Choroid plexus epithelial cell (primary cell): ENCODE results near the gene FAM53C.

Experiments used
- DNase-seq: peaks from one replicate; pipeline ENCODE4 v3.0.0-alpha.2; 2010; ENCODE audit warnings: low read depth
- H3K4me3 ChIP-seq: 2 replicates; pipeline ENCODE4 v1.5.1; 2011; ENCODE audit warnings: low read depth, mild to moderate bottlenecking, control low read depth, low read length, moderate library complexity
- CTCF ChIP-seq: conservative IDR thresholded peaks from 2 replicates; pipeline ENCODE4 v1.5.1; 2011; ENCODE audit warnings: low read depth, mild to moderate bottlenecking, control low read depth, inconsistent platforms, low read length, moderate library complexity

Gene FAM53C

GRCh38 chr5:138370537-138370936, 32.5 kb downstream of the FAM53C start:
- peak; percentile 52 for DNase-seq
- no peak for TF ChIP-seq CTCF
- no peak overlapping the region for H3K4me3 ChIP-seq

- TF ChIP-seq CTCF = no peak
- no peak for DNase-seq
- H3K4me3 ChIP-seq = no peak overlapping the region
These were observed 33.4 kb downstream of the FAM53C start for GRCh38 chr5:138371454-138371853.

GRCh38 chr5:138372225-138372624, 34.2 kb downstream of the FAM53C start:
- TF ChIP-seq CTCF = no peak
- H3K4me3 ChIP-seq = no peak overlapping the region
- no peak for DNase-seq

GRCh38 chr5:138372653-138373052, 34.6 kb downstream of the FAM53C start:
- DNase-seq = no peak
- TF ChIP-seq CTCF = no peak
- H3K4me3 ChIP-seq = no peak overlapping the region

GRCh38 chr5:138382347-138382746, 44.3 kb downstream of the FAM53C start:
- no peak for TF ChIP-seq CTCF
- no peak for DNase-seq
- no peak overlapping the region for H3K4me3 ChIP-seq

- no peak for TF ChIP-seq CTCF
- H3K4me3 ChIP-seq = no peak overlapping the region
- no peak for DNase-seq
These were observed 47.6 kb downstream of the FAM53C start for GRCh38 chr5:138385660-138386059.

GRCh38 chr5:138386290-138386689, 48.2 kb downstream of the FAM53C start:
- H3K4me3 ChIP-seq = no peak overlapping the region
- no peak for TF ChIP-seq CTCF
- DNase-seq = no peak
